K562 (cell line): ENCODE data around the gene SH2D3A. TPM values are rescaled to one million over a fixed set of nuclear protein-coding genes. Genes with fewer than 3 reads are reported as not detected.

Experiments
- ARID4B ChIP-seq: sonication (generic); formaldehyde crosslinking; IDR thresholded peaks from 2 replicates; pipeline ENCODE4 v1.8.0; 2022; ENCODE audit warnings: mild to moderate bottlenecking, missing genetic modification reagents
- ATF6 ChIP-seq: sonication (generic); formaldehyde crosslinking; IDR thresholded peaks from 2 replicates; pipeline ENCODE4 v1.4.0; 2020; ENCODE audit warnings: mild to moderate bottlenecking, missing genetic modification reagents
- E2F6 ChIP-seq, 2 experiments: IDR thresholded peaks; 2 replicates each; pipeline ENCODE4 v1.6.1; 2011; ENCODE audit warnings: borderline replicate concordance in 1 of 2, control low read depth in 1 of 2, low read depth in 1 of 2, low read length in 1 of 2, mild to moderate bottlenecking in 1 of 2, mixed read lengths in 1 of 2, moderate library complexity in 1 of 2; ENCODE audit not compliant: insufficient read depth in 1 of 2, insufficient read length in 1 of 2, poor library complexity in 1 of 2, severe bottlenecking in 1 of 2; ENCODE audit errors: extremely low read depth in 1 of 2
- HNRNPLL ChIP-seq: fragments of 200-400 bp; formaldehyde crosslinking; IDR thresholded peaks from 2 replicates; pipeline ENCODE4 v1.6.1; 2017; ENCODE audit warnings: low read length, low read depth, mild to moderate bottlenecking; ENCODE audit not compliant: poor library complexity, severe bottlenecking
- NCOA2 ChIP-seq, 2 experiments: fragments of 450-650 bp; IDR thresholded peaks; 2 replicates each; pipeline ENCODE4 v1.6.1; 2018; ENCODE audit warnings: mild to moderate bottlenecking in 2 of 2, moderate library complexity in 1 of 2; ENCODE audit not compliant: partially characterized antibody in 2 of 2
- RBM39 ChIP-seq: fragments of 200-400 bp; formaldehyde crosslinking; optimal IDR thresholded peaks from 2 replicates; pipeline ENCODE3; 2018; ENCODE audit warnings: low read depth, low read length
- RERE ChIP-seq: sonication (generic); formaldehyde crosslinking; IDR thresholded peaks from 2 replicates; pipeline ENCODE4 v1.8.0; 2023; ENCODE audit warnings: missing genetic modification reagents, mild to moderate bottlenecking, borderline replicate concordance
- SP1 ChIP-seq: sonication (generic); formaldehyde crosslinking; IDR thresholded peaks from 2 replicates; pipeline ENCODE4 v1.8.1; 2022; ENCODE audit warnings: mild to moderate bottlenecking, missing genetic modification reagents
- SRF ChIP-seq, 2 experiments: fragments of 250-450, 450-650 bp in 1 of 2; sonication (Bioruptor Pico) in 1 of 2; sonication (generic) in 1 of 2; formaldehyde crosslinking; IDR thresholded peaks; 2 replicates each; pipeline versions ENCODE4 v1.5.0 to v1.5.1; 2020 to 2022; ENCODE audit warnings: mild to moderate bottlenecking in 1 of 2, missing genetic modification reagents in 1 of 2
- TAF1 ChIP-seq: IDR thresholded peaks from 2 replicates; pipeline ENCODE4 v1.6.1; 2011; ENCODE audit warnings: mild to moderate bottlenecking, low read length, moderate library complexity; ENCODE audit not compliant: insufficient read depth, control insufficient read depth, severe bottlenecking; ENCODE audit errors: extremely low read depth
- ZC3H11A ChIP-seq: IDR thresholded peaks from 2 replicates; pipeline ENCODE4 v1.6.1; 2012; ENCODE audit warnings: low read depth, low read length, improper control_type of control experiment
- ZNF384 ChIP-seq: IDR thresholded peaks from 2 replicates; pipeline ENCODE4 v1.6.1; 2012; ENCODE audit warnings: low read depth, low read length, improper control_type of control experiment
- polyA plus RNA-seq, 8 experiments: library from polyadenylated mRNA; depleted of rRNA in 4 of 8; stranded (reverse) in 5 of 8; unstranded in 3 of 8; fragments of >200 nt; fragmentation: Nextera tagmentation in 2 of 8; fragmentation: Illumina TruSeq in 1 of 8; extraction: Ambion mirVana in 2 of 8; extraction: Trizol in 1 of 8; gene quantifications; 2 replicates each; pipeline versions ENCODE4 v1.2.1 to v1.2.3, GENCODE V29; 2011 to 2014; ENCODE audit warnings: inconsistent platforms in 1 of 8, missing spikeins in 1 of 8
- total RNA-seq, 7 experiments: library from RNA; depleted of rRNA in 6 of 7; stranded (reverse); fragments of >200 nt in 6 of 7; fragmentation: Illumina TruSeq in 2 of 7; extraction: Trizol in 2 of 7; gene quantifications; 2 replicates each; pipeline versions ENCODE4 v1.2.1 to v1.2.3, GENCODE V29; 2011 to 2021; ENCODE audit warnings: low replicate concordance in 1 of 7

Gene SH2D3A
- total and polyA plus RNA-seq, 9 of the 15 experiments (the other 6 are each of a cell fraction or from before 2014, with no cell fraction given): 0.75 to 26.3 (median 8.9) TPM

- no peak for TF ChIP-seq RERE (CRISPR knock-in tag)
- no peak for TF ChIP-seq ZC3H11A
- TF ChIP-seq SP1: peak; percentile 77
- TF ChIP-seq HNRNPLL: peak; percentile 2
- peak in 1 of 2 experiments; percentile 53; a peak in 1 of 4 replicates for TF ChIP-seq SRF (CRISPR knock-in tag; IDR thresholded peaks at IDR 0.05)
- no peak for TF ChIP-seq RBM39
- TF ChIP-seq NCOA2 (IDR thresholded peaks at IDR 0.05; ENCODE audit: partially characterized antibody in 2 of 2): no peak
- peak; percentile 62 for TF ChIP-seq TAF1
- no peak for TF ChIP-seq ATF6
- peak; percentile 84 for TF ChIP-seq ARID4B (CRISPR knock-in tag)
- peak in 1 of 2 experiments; percentile 49 for TF ChIP-seq E2F6 (IDR thresholded peaks at IDR 0.05; ENCODE audit: borderline replicate concordance in 1 of 2, extremely low read depth in 1 of 2, insufficient read depth in 1 of 2, insufficient read length in 1 of 2, low read depth in 1 of 2, low read length in 1 of 2, poor library complexity in 1 of 2, severe bottlenecking in 1 of 2)
- 0 out of 2 replicates have a peak, but pooled peaks have one; percentile 15 for TF ChIP-seq ZNF384
Measured at GRCh38 chr19:6736169-6736916, 30.9 kb downstream of the SH2D3A start (continued).
